HepG2 (cell line): ENCODE results near the gene XKR7. TPM values are rescaled to one million over a fixed set of nuclear protein-coding genes. Genes with fewer than 3 reads are reported as not detected.

Source experiments
- ATF7-NPFF ChIP-seq: sonication (generic); formaldehyde crosslinking; IDR thresholded peaks from 2 replicates; pipeline ENCODE4 v1.8.1; 2023; ENCODE audit warnings: mild to moderate bottlenecking, low read depth, missing genetic modification reagents, moderate library complexity
- CENPT ChIP-seq: sonication (generic); formaldehyde crosslinking; IDR thresholded peaks from 2 replicates; pipeline ENCODE4 v1.8.0; 2022; ENCODE audit warnings: low read depth, mild to moderate bottlenecking, moderate library complexity, missing genetic modification reagents
- DPF2 ChIP-seq: sonication (generic); formaldehyde crosslinking; IDR thresholded peaks from 2 replicates; pipeline ENCODE4 v1.4.0; 2020; ENCODE audit warnings: mild to moderate bottlenecking, low read depth, missing genetic modification reagents, borderline replicate concordance
- FOSL2 ChIP-seq: sonication (generic); formaldehyde crosslinking; IDR thresholded peaks from 2 replicates; pipeline ENCODE4 v1.4.0; 2020; ENCODE audit warnings: missing genetic modification reagents
- FOXK1 ChIP-seq: sonication (generic); formaldehyde crosslinking; IDR thresholded peaks from 2 replicates; pipeline ENCODE4 v1.4.0; 2020; ENCODE audit warnings: low read depth, missing genetic modification reagents, borderline replicate concordance
- HMG20B ChIP-seq: conservative IDR thresholded peaks from 2 replicates; pipeline ENCODE4 v1.6.1; 2016; ENCODE audit warnings: missing genetic modification reagents, missing compliant biosample characterization
- HNRNPL ChIP-seq: fragments of 200-400 bp; formaldehyde crosslinking; IDR thresholded peaks from 2 replicates; pipeline ENCODE4 v1.6.1; 2017; ENCODE audit warnings: mild to moderate bottlenecking, low read depth, low read length
- HOXA7 ChIP-seq: sonication (generic); formaldehyde crosslinking; IDR thresholded peaks from 2 replicates; pipeline ENCODE4 v1.8.1; 2022; ENCODE audit warnings: mild to moderate bottlenecking, missing genetic modification reagents, moderate library complexity
- NFYB ChIP-seq: sonication (generic); formaldehyde crosslinking; IDR thresholded peaks from 2 replicates; pipeline ENCODE4 v1.4.0; 2020; ENCODE audit warnings: missing genetic modification reagents
- SIN3A ChIP-seq: IDR thresholded peaks from 2 replicates; pipeline ENCODE4 v1.6.1; 2011; ENCODE audit warnings: low read depth, mild to moderate bottlenecking, control low read depth, low read length, borderline replicate concordance
- SP140L ChIP-seq: sonication (generic); formaldehyde crosslinking; IDR thresholded peaks from 2 replicates; pipeline ENCODE4 v1.4.0; 2020; ENCODE audit warnings: missing genetic modification reagents, borderline replicate concordance
- SSRP1 ChIP-seq: IDR thresholded peaks from 2 replicates; pipeline ENCODE4 v1.6.1; 2016; ENCODE audit warnings: control low read depth
- STAT5B ChIP-seq: sonication (generic); formaldehyde crosslinking; IDR thresholded peaks from 2 replicates; pipeline ENCODE4 v1.4.0; 2020; ENCODE audit warnings: missing genetic modification reagents
- TAF15 ChIP-seq: fragments of 200-400 bp; formaldehyde crosslinking; IDR thresholded peaks from one replicate; pipeline ENCODE4 v1.6.1; 2018; ENCODE audit warnings: mild to moderate bottlenecking, low read depth, low read length; ENCODE audit not compliant: poor library complexity, severe bottlenecking
- THAP8 ChIP-seq: sonication (generic); formaldehyde crosslinking; IDR thresholded peaks from 2 replicates; pipeline ENCODE4 v1.5.1; 2020; ENCODE audit warnings: missing genetic modification reagents, mild to moderate bottlenecking, borderline replicate concordance
- U2AF1 ChIP-seq: fragments of 200-400 bp; formaldehyde crosslinking; optimal IDR thresholded peaks from 2 replicates; pipeline ENCODE3; 2017; ENCODE audit warnings: mild to moderate bottlenecking, low read depth, low read length
- WIZ ChIP-seq: sonication (generic); formaldehyde crosslinking; IDR thresholded peaks from 2 replicates; pipeline ENCODE4 v1.5.1; 2020; ENCODE audit warnings: mild to moderate bottlenecking, missing genetic modification reagents
- ZBTB3 ChIP-seq: sonication (generic); formaldehyde crosslinking; IDR thresholded peaks from 2 replicates; pipeline ENCODE4 v1.4.0; 2020; ENCODE audit warnings: low read depth, mild to moderate bottlenecking, moderate library complexity, missing genetic modification reagents, borderline replicate concordance
- ZNF101 ChIP-seq: sonication (generic); formaldehyde crosslinking; IDR thresholded peaks from 2 replicates; pipeline ENCODE4 v1.4.0; 2020; ENCODE audit warnings: mild to moderate bottlenecking, low read depth, missing genetic modification reagents, borderline replicate concordance
- ZNF207 ChIP-seq: fragments of 450-650 bp; IDR thresholded peaks from 2 replicates; pipeline ENCODE4 v1.6.1; 2016; ENCODE audit warnings: antibody characterized with exemption, borderline replicate concordance
- ZNF276 ChIP-seq: sonication (generic); formaldehyde crosslinking; IDR thresholded peaks from 2 replicates; pipeline ENCODE4 v1.4.0; 2020; ENCODE audit warnings: mild to moderate bottlenecking, low read depth, missing genetic modification reagents
- ZNF280D ChIP-seq: sonication (generic); formaldehyde crosslinking; IDR thresholded peaks from 2 replicates; pipeline ENCODE4 v1.5.1; 2020; ENCODE audit warnings: mild to moderate bottlenecking, missing genetic modification reagents
- ZNF572 ChIP-seq: sonication (generic); formaldehyde crosslinking; IDR thresholded peaks from 2 replicates; pipeline ENCODE4 v1.5.1; 2020; ENCODE audit warnings: mild to moderate bottlenecking, missing genetic modification reagents
- ZNF709 ChIP-seq: sonication (generic); formaldehyde crosslinking; IDR thresholded peaks from 2 replicates; pipeline ENCODE4 v1.5.0; 2020; ENCODE audit warnings: mild to moderate bottlenecking, missing genetic modification reagents
- ZSCAN21 ChIP-seq: sonication (generic); formaldehyde crosslinking; IDR thresholded peaks from 2 replicates; pipeline ENCODE4 v1.8.0; 2022; ENCODE audit warnings: mild to moderate bottlenecking, missing genetic modification reagents, moderate library complexity, borderline replicate concordance
- polyA plus RNA-seq, 8 experiments: library from polyadenylated mRNA; depleted of rRNA in 3 of 8; stranded (reverse) in 7 of 8; unstranded in 1 of 8; fragments of >200 nt; fragmentation: Illumina TruSeq in 4 of 8; extraction: Trizol in 4 of 8; gene quantifications; 2 replicates each; pipeline versions ENCODE4 v1.2.1 to v1.2.3, GENCODE V29; 2011 to 2016; ENCODE audit warnings: low read depth in 4 of 8, missing spikeins in 1 of 8, mixed read lengths in 1 of 8; ENCODE audit not compliant: insufficient read depth in 1 of 8
- total RNA-seq, 5 experiments: library from RNA; depleted of rRNA; stranded (reverse); fragments of >200 nt; fragmentation: Illumina TruSeq; extraction: Trizol; gene quantifications; 2 replicates each; pipeline ENCODE4 v1.2.3, GENCODE V29; 2016; ENCODE audit warnings: low read depth in 1 of 5

Gene XKR7
- total and polyA plus RNA-seq, 2 of the 13 experiments (the other 11 are each of a cell fraction or from before 2014, with no cell fraction given) = not detected

GRCh38 chr20:31968291-31969126 is 558 bp downstream of the XKR7 start (continued):
- TF ChIP-seq ZNF101 (peak; percentile 100), ZNF709 (peak; percentile 100), DPF2 (CRISPR knock-in tag) (peak; percentile 81; the same call in 1 of the 2 replicates), SP140L (CRISPR knock-in tag) (peak; percentile 100), FOSL2 (CRISPR knock-in tag) (peak; percentile 97), THAP8 (CRISPR knock-in tag) (peak; percentile 100), TAF15 (no peak), HMG20B (CRISPR knock-in tag) (peak; percentile 100), ZBTB3 (CRISPR knock-in tag) (peak; percentile 100), ZNF276 (CRISPR knock-in tag) (peak; percentile 100), ZNF207 (no peak), ZNF572 (peak; percentile 100), SSRP1 (CRISPR knock-in tag) (peak; percentile 98), CENPT (CRISPR knock-in tag) (peak; percentile 100), WIZ (CRISPR knock-in tag) (peak; percentile 100), STAT5B (CRISPR knock-in tag) (peak; percentile 100), ATF7-NPFF (CRISPR knock-in tag) (peak; percentile 100), HNRNPL (0 out of 2 replicates have a peak, but pooled peaks have one; percentile 52), SIN3A (peak; percentile 100), U2AF1 (no peak), ZNF280D (CRISPR knock-in tag) (peak; percentile 100), NFYB (CRISPR knock-in tag) (peak; percentile 89), FOXK1 (peak; percentile 100), HOXA7 (CRISPR knock-in tag) (peak; percentile 100), ZSCAN21 (CRISPR knock-in tag) (peak; percentile 100)
